H1 (cell line): ENCODE measurements around the gene TRIM28. TPM values are rescaled to one million over a fixed set of nuclear protein-coding genes. Genes with fewer than 3 reads are reported as not detected.

Source experiments
- CTCF ChIA-PET: fragments of 300-600 bp; sonication (Branson Sonifier 250); formaldehyde crosslinking; loops from one replicate; lab custom pipeline; 2021; ENCODE audit not compliant: partially characterized antibody; lab: Charles Lee
- POLR2A ChIA-PET: fragments of 300-600 bp; sonication (Branson Sonifier 250); formaldehyde crosslinking; loops from one replicate; lab custom pipeline; 2021; ENCODE audit warnings: inconsistent platforms; ENCODE audit not compliant: partially characterized antibody; lab: Charles Lee
- DNase-seq, 2 experiments: peaks; one replicate each; pipeline versions ENCODE4 v3.0.0 to v3.0.0-alpha.2; 2010 to 2022; ENCODE audit warnings: low spot score in 2 of 2, low read depth in 1 of 2, mixed read lengths in 1 of 2
- FAIRE-seq: peaks from 2 replicates; lab custom pipeline; 2011; peaks lifted over from hg19 to GRCh38; lab: Jason Lieb, UNC
- H2AFZ ChIP-seq: 2 replicates; pipeline ENCODE4 v1.8.1; 2012; ENCODE audit warnings: low read length, inconsistent platforms
- H2AK5ac ChIP-seq: 2 replicates; pipeline ENCODE4 v1.6.1; 2013; ENCODE audit warnings: low read depth, low read length
- H2BK120ac ChIP-seq: replicated peaks from 2 replicates; pipeline ENCODE3; 2013; ENCODE audit warnings: low read depth, low read length, inconsistent platforms
- H2BK12ac ChIP-seq: 2 replicates; pipeline ENCODE4 v1.6.1; 2013; ENCODE audit warnings: low read depth, low read length
- H2BK15ac ChIP-seq: 2 replicates; pipeline ENCODE4 v1.6.1; 2013; ENCODE audit warnings: low read length
- H2BK20ac ChIP-seq: 2 replicates; pipeline ENCODE4 v1.6.1; 2013; ENCODE audit warnings: low read length
- H2BK5ac ChIP-seq: 2 replicates; pipeline ENCODE4 v1.6.1; 2013; ENCODE audit warnings: low read depth, low read length
- H3K14ac ChIP-seq: 2 replicates; pipeline ENCODE4 v1.6.1; 2013; ENCODE audit warnings: inconsistent platforms; ENCODE audit not compliant: insufficient read length
- H3K18ac ChIP-seq: 2 replicates; pipeline ENCODE4 v1.6.1; 2013; ENCODE audit warnings: low read length; ENCODE audit errors: extremely low read depth
- H3K23ac ChIP-seq: 2 replicates; pipeline ENCODE4 v1.6.1; 2013; ENCODE audit warnings: inconsistent platforms; ENCODE audit not compliant: insufficient read length
- H3K23me2 ChIP-seq: 2 replicates; pipeline ENCODE4 v1.6.1; 2013; ENCODE audit warnings: low read depth, low read length
- H3K27ac ChIP-seq: 2 replicates; pipeline ENCODE4 v1.6.1; 2011; ENCODE audit warnings: low read depth, low read length, inconsistent platforms
- H3K27me3 ChIP-seq, 4 experiments: replicated peaks in 1 of 4; 1 replicate in 1 of 4; 2 replicates in 3 of 4; pipeline versions ENCODE4 v1.6.1 to v1.8.1; 2011 to 2013; ENCODE audit warnings: low read length in 3 of 4, mild to moderate bottlenecking in 3 of 4, inconsistent platforms in 2 of 4, mixed read lengths in 2 of 4, moderate library complexity in 1 of 4; ENCODE audit not compliant: control insufficient read depth in 3 of 4, insufficient read depth in 3 of 4; ENCODE audit errors: extremely low read depth in 1 of 4
- H3K36me3 ChIP-seq, 4 experiments: 2 replicates each; pipeline versions ENCODE4 v1.6.1 to v1.8.1; 2011 to 2013; ENCODE audit warnings: mild to moderate bottlenecking in 4 of 4, low read length in 3 of 4, moderate library complexity in 2 of 4, control low read depth in 1 of 4, inconsistent platforms in 1 of 4; ENCODE audit not compliant: insufficient read depth in 4 of 4, control insufficient read depth in 2 of 4
- H3K4ac ChIP-seq: replicated peaks from 2 replicates; pipeline ENCODE3; 2013; ENCODE audit warnings: low read length, low read depth, mixed read lengths, inconsistent platforms; ENCODE audit not compliant: insufficient read length
- H3K4me1 ChIP-seq, 4 experiments: replicated peaks in 1 of 4; 1 replicate in 1 of 4; 2 replicates in 3 of 4; pipeline versions ENCODE4 v1.6.1 to v1.8.1; 2011 to 2013; ENCODE audit warnings: low read length in 3 of 4, inconsistent platforms in 2 of 4, mixed read lengths in 1 of 4; ENCODE audit not compliant: insufficient read depth in 4 of 4, control insufficient read depth in 3 of 4
- H3K4me2 ChIP-seq, 2 experiments: 2 replicates each; pipeline versions ENCODE4 v1.6.1 to v1.8.1; 2011 to 2013; ENCODE audit warnings: low read depth in 2 of 2, low read length in 2 of 2, control low read depth in 1 of 2, inconsistent platforms in 1 of 2, mild to moderate bottlenecking in 1 of 2; ENCODE audit not compliant: insufficient read depth in 1 of 2
- H3K4me3 ChIP-seq, 4 experiments: fragments of 200-600, 300-600 bp in 1 of 4; sonication (generic), shearing (Covaris generic), sonication (Bioruptor Twin) in 1 of 4; 2 replicates each; pipeline versions ENCODE4 v1.5.1 to v1.8.1; 2011 to 2016; ENCODE audit warnings: low read length in 4 of 4, low read depth in 3 of 4, control low read depth in 2 of 4, inconsistent platforms in 2 of 4, mild to moderate bottlenecking in 2 of 4, mixed read lengths in 1 of 4, moderate library complexity in 1 of 4; ENCODE audit not compliant: insufficient read depth in 2 of 4; ENCODE audit errors: extremely low read depth in 1 of 4
- H3K56ac ChIP-seq: replicated peaks from 2 replicates; pipeline ENCODE3; 2013; ENCODE audit warnings: low read depth, mild to moderate bottlenecking, mixed read lengths, low read length, inconsistent platforms; ENCODE audit not compliant: insufficient read length
- H3K79me1 ChIP-seq: 2 replicates; pipeline ENCODE4 v1.6.1; 2013; ENCODE audit warnings: low read depth, low read length, control low read depth
- H3K79me2 ChIP-seq, 2 experiments: 2 replicates each; pipeline versions ENCODE4 v1.6.1 to v1.8.1; 2012 to 2013; ENCODE audit warnings: low read length in 2 of 2, mild to moderate bottlenecking in 2 of 2, inconsistent platforms in 1 of 2; ENCODE audit not compliant: insufficient read depth in 2 of 2, control insufficient read depth in 1 of 2
- H3K9ac ChIP-seq, 4 experiments: replicated peaks in 1 of 4; 1 replicate in 1 of 4; 2 replicates in 3 of 4; pipeline versions ENCODE4 v1.6.1 to v1.8.1; 2011 to 2013; ENCODE audit warnings: low read depth in 3 of 4, low read length in 3 of 4, control low read depth in 2 of 4, mild to moderate bottlenecking in 2 of 4, moderate library complexity in 2 of 4, inconsistent platforms in 1 of 4; ENCODE audit errors: extremely low read depth in 1 of 4
- H3K9me3 ChIP-seq, 2 experiments: 2 replicates each; pipeline versions ENCODE4 v1.6.1 to v1.8.1; 2012 to 2013; ENCODE audit warnings: mild to moderate bottlenecking in 2 of 2, moderate library complexity in 2 of 2, control low read depth in 1 of 2, inconsistent platforms in 1 of 2, low read depth in 1 of 2, low read length in 1 of 2, mixed read lengths in 1 of 2; ENCODE audit not compliant: insufficient read depth in 2 of 2
- H4K20me1 ChIP-seq, 2 experiments: replicated peaks in 1 of 2; 2 replicates each; pipeline versions ENCODE3 to v1.8.1; 2011 to 2013; ENCODE audit warnings: inconsistent platforms in 2 of 2, low read length in 2 of 2, mild to moderate bottlenecking in 1 of 2; ENCODE audit not compliant: insufficient read depth in 2 of 2, control insufficient read depth in 1 of 2
- H4K5ac ChIP-seq: 2 replicates; pipeline ENCODE4 v1.6.1; 2013; ENCODE audit warnings: low read length, low read depth, mixed read lengths, inconsistent platforms; ENCODE audit not compliant: insufficient read length
- H4K8ac ChIP-seq: 2 replicates; pipeline ENCODE4 v1.8.0; 2013; ENCODE audit warnings: mild to moderate bottlenecking, moderate library complexity, low read length, inconsistent platforms; ENCODE audit not compliant: insufficient read depth; ENCODE audit errors: extremely low read depth
- H4K91ac ChIP-seq: replicated peaks from 2 replicates; pipeline ENCODE3; 2013; ENCODE audit warnings: low read length, mixed read lengths, inconsistent platforms; ENCODE audit not compliant: insufficient read length
- NANOG ChIP-seq: IDR thresholded peaks from 2 replicates; pipeline ENCODE4 v1.6.1; 2011; ENCODE audit warnings: low read length, low read depth, mild to moderate bottlenecking, inconsistent platforms; ENCODE audit not compliant: insufficient read depth, poor library complexity, severe bottlenecking
- POLR2A ChIP-seq, 2 experiments: IDR thresholded peaks; 1 replicate in 1 of 2; 2 replicates in 1 of 2; pipeline ENCODE4 v1.6.1; 2011; ENCODE audit warnings: low read depth in 2 of 2, low read length in 2 of 2, mild to moderate bottlenecking in 2 of 2; ENCODE audit errors: control extremely low read depth in 1 of 2
- WGBS, 2 experiments: shearing (Covaris generic) in 1 of 2; methylation state at CpG; one replicate each; pipeline versions ENCODE4 v1.1.6 to v1.1.7; 2013 to 2015; ENCODE audit warnings: low lambda C conversion rate in 2 of 2, mixed read lengths in 2 of 2, inconsistent platforms in 1 of 2, low coverage in 1 of 2, missing lambda C conversion rate in 1 of 2; ENCODE audit not compliant: insufficient replicate concordance in 2 of 2, insufficient coverage in 1 of 2, insufficient read length in 1 of 2; ENCODE audit errors: extremely low coverage in 1 of 2, missing lambda C conversion rate in 1 of 2; 5-methylcytosine and 5-hydroxymethylcytosine counted together
- polyA plus RNA-seq, 7 experiments: library from polyadenylated mRNA; depleted of rRNA in 3 of 7; stranded (reverse) in 5 of 7; unstranded in 2 of 7; fragments of >200 nt in 5 of 7; fragments of 200-250 nt in 2 of 7; gene quantifications; 1 replicate in 5 of 7; 2 replicates in 1 of 7; 4 replicates in 1 of 7; pipeline versions ENCODE4 v1.2.1 to v1.2.3, GENCODE V29; 2011 to 2013; ENCODE audit warnings: missing spikeins in 2 of 7, mixed read lengths in 2 of 7
- total RNA-seq: library from RNA; stranded (reverse); fragmentation: NEBNext Ultra II Directional; extraction: Animal tissue kit (Norgen Biotek cat#: 25700); gene quantifications from 2 replicates; pipeline ENCODE4 v1.2.1, GENCODE V29; 2021

TRIM28 gene
- total and polyA plus RNA-seq, 2 of the 8 experiments (the other 6 are each of a cell fraction or from before 2014, with no cell fraction given) = 1,433 to 1,442 TPM

- WGBS, 2 experiments = 94% methylated on average over 2 of the region's 2 CpGs; no CpG with 5 or more reads in 1 of the 2 experiments
- TF ChIP-seq NANOG = no peak
- peak in 1 of 2 experiments; percentile 42; a peak in 1 of 3 replicates for TF ChIP-seq POLR2A (IDR thresholded peaks at IDR 0.05; ENCODE audit: control extremely low read depth in 1 of 2, low read depth in 2 of 2, low read length in 2 of 2)
- H2BK120ac ChIP-seq = no peak overlapping the region
- peak overlapping the region; percentile 42 for H4K91ac ChIP-seq
- H3K4me2 ChIP-seq = peak overlapping the region; percentile 36 to 58
- H3K36me3 ChIP-seq = peaks cover 0 to 9% (median 2%) of the 10 kb centered on the region in 4 experiments; a peak in 2 of 8 replicates
- no peak overlapping the region for H4K5ac ChIP-seq
- no peak overlapping the region for H2BK5ac ChIP-seq
- H4K20me1 ChIP-seq = peaks cover 2 to 9% of the 10 kb centered on the region in 2 experiments
- no peak overlapping the region for H3K14ac ChIP-seq
- H3K9me3 ChIP-seq = no peaks in the 10 kb centered on the region
- ChIA-PET CTCF (interaction anchor here (1.4 to 1.8 kb wide), 2 partner anchors 32 to 46 kb away, joined by 4 to 5 read pairs; no protein-coding TSS in a partner anchor), POLR2A (interaction anchor here (0.8 to 21.3 kb wide), 5 partner anchors 16 to 152 kb away, joined by 3 to 650 read pairs (median 9); partner anchors contain the start of genes CHMP2A, TRIM28, UBE2M and ZNF497)
- no peak overlapping the region for H2BK12ac ChIP-seq
- no peaks in the 10 kb centered on the region for H3K27me3 ChIP-seq
- no peak overlapping the region for H3K4ac ChIP-seq
- no peak for FAIRE-seq
- H3K4me1 ChIP-seq = peaks cover 0 to 28% (median 16%) of the 10 kb centered on the region in 4 experiments; a peak in 6 of 7 replicates
- peak overlapping the region in 1 of 4 experiments; percentile 37; a peak in 1 of 7 replicates for H3K9ac ChIP-seq
- no peak overlapping the region for H2BK15ac ChIP-seq
- H2AFZ ChIP-seq = no peak overlapping the region
- DNase-seq = no peak
- H3K4me3 ChIP-seq = peak overlapping the region in 1 of 4 experiments; percentile 16; a peak in 1 of 8 replicates
- peaks cover 0 to 17% of the 10 kb centered on the region in 2 experiments; a peak in 1 of 4 replicates for H3K79me2 ChIP-seq
- no peak overlapping the region for H2BK20ac ChIP-seq
- H3K23me2 ChIP-seq = peaks cover 11% of the 10 kb centered on the region
- H2AK5ac ChIP-seq = no peak overlapping the region
- no peak overlapping the region for H4K8ac ChIP-seq
- H3K27ac ChIP-seq = no peak overlapping the region
- no peak overlapping the region for H3K56ac ChIP-seq
- H3K79me1 ChIP-seq = peaks cover 5% of the 10 kb centered on the region
- no peak overlapping the region for H3K18ac ChIP-seq
- H3K23ac ChIP-seq = no peak overlapping the region
Measured at GRCh38 chr19:58515259-58515658, 28.6 kb upstream of the TRIM28 start.
